WI38 (cell line): ENCODE measurements around the gene ZNF592.

Experiments
- H3K4me3 ChIP-seq: 2 replicates; pipeline ENCODE4 v1.5.1; 2011; ENCODE audit warnings: low read depth, mild to moderate bottlenecking, control low read depth, low read length
- TF ChIP-seq, protein P1 (sequence below): IDR thresholded peaks from 2 replicates; pipeline ENCODE4 v1.5.1; 2012; ENCODE audit warnings: low read depth, mild to moderate bottlenecking, control low read depth, low read length

The ZNF592 gene

DNA sequence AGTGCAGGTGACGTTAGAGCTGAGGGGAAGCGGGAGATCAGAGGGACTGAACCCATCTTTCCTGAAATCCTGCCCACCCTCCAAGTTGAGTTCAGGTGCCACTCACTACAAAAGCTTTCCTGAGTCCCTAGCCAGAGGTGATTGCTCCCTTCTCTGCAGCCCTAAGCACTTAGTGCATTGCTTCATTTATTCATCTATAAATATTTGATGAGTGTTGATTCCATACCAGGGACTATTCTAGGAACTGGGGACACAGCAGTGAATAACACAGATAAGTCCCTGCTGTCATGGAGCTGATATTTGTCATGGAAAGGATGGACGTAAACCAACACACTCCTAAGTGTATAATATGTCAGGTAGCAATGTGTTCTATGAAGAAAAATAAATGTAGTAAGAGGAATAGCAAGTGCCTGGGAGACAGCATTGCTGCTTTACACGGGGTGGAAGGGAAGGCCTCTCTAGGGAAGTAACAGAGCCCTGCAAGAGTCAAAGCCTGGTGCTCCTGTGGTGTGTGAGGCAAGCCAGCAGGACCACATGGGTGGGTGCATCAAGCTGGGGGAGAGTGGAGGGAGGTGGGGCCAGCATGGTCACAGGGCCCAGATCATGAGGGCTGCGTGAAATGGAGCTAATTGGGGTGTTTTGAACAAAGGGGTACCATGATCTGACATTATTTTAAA, 87.4 kb downstream of the ZNF592 start:
- TF ChIP-seq, protein P1, sequence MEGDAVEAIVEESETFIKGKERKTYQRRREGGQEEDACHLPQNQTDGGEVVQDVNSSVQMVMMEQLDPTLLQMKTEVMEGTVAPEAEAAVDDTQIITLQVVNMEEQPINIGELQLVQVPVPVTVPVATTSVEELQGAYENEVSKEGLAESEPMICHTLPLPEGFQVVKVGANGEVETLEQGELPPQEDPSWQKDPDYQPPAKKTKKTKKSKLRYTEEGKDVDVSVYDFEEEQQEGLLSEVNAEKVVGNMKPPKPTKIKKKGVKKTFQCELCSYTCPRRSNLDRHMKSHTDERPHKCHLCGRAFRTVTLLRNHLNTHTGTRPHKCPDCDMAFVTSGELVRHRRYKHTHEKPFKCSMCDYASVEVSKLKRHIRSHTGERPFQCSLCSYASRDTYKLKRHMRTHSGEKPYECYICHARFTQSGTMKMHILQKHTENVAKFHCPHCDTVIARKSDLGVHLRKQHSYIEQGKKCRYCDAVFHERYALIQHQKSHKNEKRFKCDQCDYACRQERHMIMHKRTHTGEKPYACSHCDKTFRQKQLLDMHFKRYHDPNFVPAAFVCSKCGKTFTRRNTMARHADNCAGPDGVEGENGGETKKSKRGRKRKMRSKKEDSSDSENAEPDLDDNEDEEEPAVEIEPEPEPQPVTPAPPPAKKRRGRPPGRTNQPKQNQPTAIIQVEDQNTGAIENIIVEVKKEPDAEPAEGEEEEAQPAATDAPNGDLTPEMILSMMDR: no peak
- no peak overlapping the region for H3K4me3 ChIP-seq

DNA sequence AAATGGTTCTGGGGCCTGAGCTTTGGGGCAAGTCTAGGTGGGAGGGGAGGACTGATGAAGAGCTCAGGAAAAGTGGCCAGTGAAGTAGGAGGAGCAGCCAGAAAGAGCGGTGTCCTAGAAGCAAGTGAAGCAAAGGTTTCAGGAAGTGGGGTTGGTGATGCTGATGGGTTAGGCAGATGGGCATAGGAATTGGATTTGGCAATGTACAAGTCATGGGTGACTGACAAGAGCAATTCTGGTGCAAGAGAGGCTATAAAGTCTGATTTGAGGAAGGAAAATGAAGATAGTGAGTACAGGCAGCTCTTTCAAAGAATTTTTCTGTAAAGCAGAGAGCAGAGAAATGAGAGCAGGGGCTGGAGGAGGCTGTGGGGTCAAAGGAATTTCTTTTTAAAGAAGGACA, 88.5 kb downstream of the ZNF592 start:
- TF ChIP-seq, protein P1: no peak
- H3K4me3 ChIP-seq: no peak overlapping the region

DNA sequence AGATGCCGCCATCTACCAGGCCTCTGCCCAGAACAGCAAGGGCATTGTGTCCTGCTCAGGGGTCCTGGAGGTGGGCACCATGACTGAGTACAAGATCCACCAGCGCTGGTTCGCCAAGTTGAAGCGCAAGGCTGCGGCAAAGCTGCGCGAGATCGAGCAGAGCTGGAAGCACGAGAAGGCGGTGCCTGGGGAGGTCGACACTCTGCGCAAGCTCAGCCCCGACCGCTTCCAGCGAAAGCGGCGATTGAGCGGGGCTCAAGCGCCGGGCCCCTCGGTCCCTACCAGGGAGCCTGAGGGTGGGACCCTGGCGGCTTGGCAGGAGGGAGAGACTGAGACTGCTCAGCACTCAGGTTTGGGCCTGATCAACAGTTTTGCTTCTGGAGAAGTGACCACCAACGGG, 91.3 kb downstream of the ZNF592 start:
- TF ChIP-seq, protein P1: no peak
- no peak overlapping the region for H3K4me3 ChIP-seq

DNA sequence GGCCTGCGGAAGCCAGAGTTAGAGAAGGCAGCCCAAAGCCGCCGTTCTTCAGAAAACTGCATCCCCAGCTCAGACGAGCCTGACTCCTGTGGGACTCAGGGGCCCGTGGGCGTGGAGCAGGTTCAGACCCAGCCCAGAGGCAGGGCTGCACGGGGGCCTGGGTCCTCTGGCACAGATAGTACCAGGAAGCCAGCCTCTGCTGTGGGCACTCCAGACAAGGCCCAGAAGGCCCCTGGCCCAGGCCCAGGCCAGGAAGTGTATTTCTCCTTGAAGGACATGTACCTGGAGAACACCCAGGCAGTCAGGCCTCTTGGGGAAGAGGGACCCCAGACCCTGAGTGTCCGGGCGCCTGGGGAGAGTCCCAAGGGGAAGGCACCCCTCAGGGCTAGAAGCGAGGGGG, 91.9 kb downstream of the ZNF592 start:
- H3K4me3 ChIP-seq: no peak overlapping the region
- TF ChIP-seq, protein P1: no peak

DNA sequence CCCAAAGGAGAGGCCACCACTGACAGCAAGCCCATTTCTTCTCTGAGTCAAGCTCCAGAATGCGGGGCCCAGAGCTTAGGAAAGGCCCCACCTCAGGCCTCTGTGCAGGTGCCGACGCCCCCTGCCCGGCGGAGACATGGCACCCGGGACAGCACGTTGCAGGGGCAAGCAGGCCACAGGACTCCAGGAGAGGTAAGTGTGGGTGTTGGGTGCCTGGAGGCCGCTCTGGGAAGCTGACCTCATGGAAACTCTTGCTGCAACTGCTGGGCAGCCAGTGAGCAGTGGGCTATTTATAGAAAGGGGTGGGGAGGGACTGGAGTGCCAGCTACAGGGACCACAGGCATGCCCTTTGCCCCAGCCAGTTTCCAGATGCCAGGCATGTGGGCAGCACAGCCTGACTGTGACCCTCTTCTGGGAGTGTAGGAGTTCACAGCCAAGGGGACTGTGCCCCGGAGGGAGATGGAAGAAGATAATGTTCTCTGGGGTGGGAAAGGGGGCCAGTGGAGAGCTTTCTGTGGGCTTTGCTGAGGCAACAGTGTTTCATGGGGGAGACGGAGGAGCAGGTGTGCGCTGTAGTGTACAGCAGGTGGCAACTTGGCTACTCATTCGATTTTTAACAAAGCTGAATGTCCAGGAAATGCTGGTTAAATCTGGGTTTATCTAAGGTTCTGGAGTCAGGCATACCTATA, 92.5 kb downstream of the ZNF592 start:
- H3K4me3 ChIP-seq: no peak overlapping the region
- TF ChIP-seq, protein P1: no peak

DNA sequence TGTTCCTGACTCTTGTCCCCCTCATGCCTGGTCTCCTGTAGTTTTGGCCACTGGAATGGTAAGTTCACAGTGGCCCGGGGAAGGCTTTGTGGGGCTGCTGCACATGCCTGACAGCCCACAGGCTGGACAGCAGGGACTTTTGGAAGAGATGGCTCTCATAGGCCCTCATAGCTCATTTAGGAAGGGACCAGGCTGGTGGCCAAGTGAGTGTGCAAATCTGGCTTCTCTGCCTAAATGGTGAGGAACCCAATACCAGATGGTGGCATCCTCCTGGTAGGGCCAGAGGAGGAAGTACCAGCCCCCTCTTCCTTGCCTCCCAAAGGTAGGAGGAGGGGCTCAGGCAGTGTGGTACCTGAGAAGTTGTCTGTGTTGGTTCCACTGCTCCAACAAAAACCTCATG, 94.4 kb downstream of the ZNF592 start:
- TF ChIP-seq, protein P1: no peak
- H3K4me3 ChIP-seq: no peak overlapping the region

DNA sequence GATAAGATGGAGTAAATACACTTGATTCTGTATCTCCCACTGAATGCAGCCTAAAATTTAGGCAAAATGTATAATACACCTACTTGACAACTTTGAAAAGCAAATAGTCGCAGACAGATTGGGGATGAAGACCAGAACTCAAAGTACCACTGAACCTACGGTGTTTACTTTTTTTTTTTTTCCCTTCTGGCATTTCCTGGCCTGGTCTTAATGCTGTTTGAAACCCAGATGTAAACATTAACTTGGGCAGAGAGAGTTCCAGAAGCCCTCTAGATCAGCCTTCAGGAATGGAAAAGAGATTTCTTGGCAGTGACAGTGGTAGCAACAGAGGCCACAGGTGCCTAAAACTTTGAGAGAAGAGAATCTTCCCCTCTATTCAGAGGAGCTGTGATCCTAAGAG, 96.6 kb downstream of the ZNF592 start:
- H3K4me3 ChIP-seq: no peak overlapping the region
- TF ChIP-seq, protein P1: no peak
